GM23338 (cell line): Measurements from ENCODE around the gene TENM3. TPM values are rescaled to one million over a fixed set of nuclear protein-coding genes. Genes with fewer than 3 reads are reported as not detected.

Experiments
- ATAC-seq: fragments of 200-7000 bp; cut with Tn5 transposase; 3 replicates; pipeline ENCODE4 v1.9.1; 2020
- DNase-seq: peaks from one replicate; pipeline ENCODE4 v3.0.0-alpha.2; 2015; ENCODE audit warnings: low spot score
- H2AFZ ChIP-seq: fragments of 200-600 bp; sonication (generic); 2 replicates; pipeline ENCODE4 v1.8.0; 2016; ENCODE audit warnings: antibody characterized with exemption, mild to moderate bottlenecking, moderate library complexity
- H3F3A ChIP-seq: fragments of 200-600 bp; sonication (generic); replicated peaks from 2 replicates; pipeline ENCODE4 v1.8.0; 2017; ENCODE audit warnings: antibody characterized with exemption, mixed run types, low read depth
- H3K27ac ChIP-seq: fragments of 200-600 bp; sonication (generic); 2 replicates; pipeline ENCODE4 v1.6.1; 2016; ENCODE audit warnings: low read depth
- H3K27me3 ChIP-seq: fragments of 200-600 bp; sonication (generic); 2 replicates; pipeline ENCODE4 v1.8.0; 2016; ENCODE audit warnings: mild to moderate bottlenecking, mixed run types, moderate library complexity; ENCODE audit not compliant: insufficient read depth
- H3K36me3 ChIP-seq: fragments of 200-600 bp; sonication (generic); 2 replicates; pipeline ENCODE4 v1.8.0; 2016; ENCODE audit warnings: mild to moderate bottlenecking; ENCODE audit not compliant: insufficient read depth
- H3K4me1 ChIP-seq: fragments of 200-600 bp; sonication (generic); 2 replicates; pipeline ENCODE4 v1.8.0; 2016; ENCODE audit warnings: mild to moderate bottlenecking, moderate library complexity; ENCODE audit not compliant: insufficient read depth
- H3K4me2 ChIP-seq: fragments of 200-600 bp; sonication (generic); 2 replicates; pipeline ENCODE4 v1.7.1; 2017; ENCODE audit warnings: mixed run types
- H3K4me3 ChIP-seq: fragments of 200-600 bp; sonication (generic); 2 replicates; pipeline ENCODE4 v1.6.1; 2016; ENCODE audit warnings: mixed run types
- H3K79me2 ChIP-seq: fragments of 200-600 bp; sonication (generic); replicated peaks from 2 replicates; pipeline ENCODE4 v1.8.0; 2017; ENCODE audit warnings: mild to moderate bottlenecking; ENCODE audit not compliant: insufficient read depth
- H3K9me2 ChIP-seq: fragments of 200-600 bp; sonication (generic); 2 replicates; pipeline ENCODE4 v1.8.0; 2017; ENCODE audit not compliant: insufficient read depth
- H4K20me1 ChIP-seq: fragments of 200-600 bp; sonication (generic); replicated peaks from 2 replicates; pipeline ENCODE4 v1.8.0; 2017; ENCODE audit warnings: mild to moderate bottlenecking; ENCODE audit not compliant: insufficient read depth
- H3K27ac Mint-ChIP-seq: 2 replicates; pipeline ENCODE4 v1.8.0; 2020; ENCODE audit warnings: inconsistent platforms, mild to moderate bottlenecking, moderate library complexity, mixed read lengths
- H3K27me3 Mint-ChIP-seq: 3 replicates; pipeline ENCODE4 v1.8.0; 2022; ENCODE audit warnings: low read depth, mild to moderate bottlenecking, moderate library complexity, mixed read lengths, inconsistent platforms; ENCODE audit not compliant: insufficient read depth, poor library complexity
- H3K36me3 Mint-ChIP-seq: 3 replicates; pipeline ENCODE4 v1.8.0; 2021; ENCODE audit warnings: low read depth, mild to moderate bottlenecking, inconsistent platforms, moderate library complexity, mixed read lengths
- H3K4me1 Mint-ChIP-seq: 3 replicates; pipeline ENCODE4 v1.8.0; 2020; ENCODE audit warnings: mild to moderate bottlenecking, inconsistent platforms, mixed read lengths
- H3K4me3 Mint-ChIP-seq: 3 replicates; pipeline ENCODE4 v1.8.0; 2021; ENCODE audit warnings: moderate library complexity, mild to moderate bottlenecking, inconsistent platforms, mixed read lengths
- H3K9me3 Mint-ChIP-seq: 3 replicates; pipeline ENCODE4 v1.8.0; 2020; ENCODE audit warnings: moderate library complexity, mild to moderate bottlenecking, inconsistent platforms, mixed read lengths
- CTCF ChIP-seq, 2 experiments: fragments of 200-600 bp in 1 of 2; sonication (generic) in 1 of 2; conservative IDR thresholded peaks; 2 replicates each; pipeline versions ENCODE4 v1.5.1 to v1.6.1; 2016 to 2017; ENCODE audit warnings: antibody characterized with exemption in 2 of 2, low read depth in 2 of 2, mild to moderate bottlenecking in 2 of 2, moderate library complexity in 1 of 2
- EZH2 ChIP-seq: fragments of 200-600 bp; sonication (generic); IDR thresholded peaks from one replicate; pipeline ENCODE4 v1.8.0; 2017; ENCODE audit warnings: antibody characterized with exemption, mild to moderate bottlenecking, low read depth; ENCODE audit not compliant: unreplicated experiment
- EZH2phosphoT487 ChIP-seq: fragments of 200-600 bp; sonication (generic); IDR thresholded peaks from one replicate; pipeline ENCODE4 v1.8.1; 2018; ENCODE audit warnings: antibody characterized with exemption; ENCODE audit not compliant: unreplicated experiment
- NANOG ChIP-seq: IDR thresholded peaks from 2 replicates; pipeline ENCODE4 v1.6.1; 2016; ENCODE audit warnings: antibody characterized with exemption, borderline replicate concordance
- REST ChIP-seq: IDR thresholded peaks from one replicate; pipeline ENCODE4 v1.6.1; 2018; ENCODE audit warnings: antibody characterized with exemption; ENCODE audit not compliant: unreplicated experiment
- ZNF114 ChIP-seq: fragments of 250-450 bp; sonication (Bioruptor Pico); IDR thresholded peaks from 2 replicates; pipeline ENCODE4 v1.5.0; 2020; ENCODE audit warnings: mild to moderate bottlenecking, moderate library complexity
- ZNF331 ChIP-seq: fragments of 250-450 bp; sonication (Bioruptor Pico); IDR thresholded peaks from 2 replicates; pipeline ENCODE4 v1.5.0; 2020; ENCODE audit warnings: low read depth, mild to moderate bottlenecking, moderate library complexity
- ZNF462 ChIP-seq: fragments of 250-450 bp; sonication (Bioruptor Pico); IDR thresholded peaks from 2 replicates; pipeline ENCODE4 v1.5.0; 2020; ENCODE audit warnings: mild to moderate bottlenecking, moderate library complexity
- polyA plus RNA-seq: library from polyadenylated mRNA; unstranded; fragments of >200 nt; fragmentation: Nextera tagmentation; extraction: Ambion mirVana; gene quantifications from 2 replicates; pipeline ENCODE4 v1.2.1, GENCODE V29; 2016
- total RNA-seq: library from RNA; depleted of rRNA; stranded (reverse); fragments of >200 nt; shearing (Covaris generic); gene quantifications from 2 replicates; pipeline ENCODE4 v1.2.3, GENCODE V29; 2014

Gene TENM3
- total and polyA plus RNA-seq, 2 experiments from 2014 or later = 22.2 to 128 TPM

- peaks cover 2% of the 10 kb centered on the region for H3K27me3 Mint-ChIP-seq
- Histone ChIP-seq H3K27ac (no peak overlapping the region), H4K20me1 (no peaks in the 10 kb centered on the region), H3K79me2 (peaks cover 18% of the 10 kb centered on the region), H2AFZ (no peak overlapping the region), H3K4me2 (no peak overlapping the region), H3F3A (no peaks in the 10 kb centered on the region), H3K36me3 (no peaks in the 10 kb centered on the region), H3K9me2 (no peaks in the 10 kb centered on the region), H3K4me3 (no peak overlapping the region), H3K4me1 (peaks cover 9% of the 10 kb centered on the region), H3K27me3 (no peaks in the 10 kb centered on the region)
- H3K4me3 Mint-ChIP-seq = no peak overlapping the region
- no peak for ATAC-seq
- H3K4me1 Mint-ChIP-seq = peaks cover 28% of the 10 kb centered on the region
- H3K27ac Mint-ChIP-seq = no peak overlapping the region
- no peaks in the 10 kb centered on the region for H3K9me3 Mint-ChIP-seq
- H3K36me3 Mint-ChIP-seq = peaks cover 5% of the 10 kb centered on the region; the same call in 2 of the 3 replicates
- DNase-seq = no peak
- no peak for TF ChIP-seq ZNF114
- no peak for TF ChIP-seq ZNF331 (CRISPR knock-in tag)
- TF ChIP-seq EZH2phosphoT487 = no peak
Observed at GRCh38 chr4:182582245-182582644, 339.0 kb downstream of the TENM3 start.

GRCh38 chr4:182583703-182584415 is 340.7 kb downstream of the TENM3 start:
- Histone ChIP-seq H3K4me3 (no peak overlapping the region), H4K20me1 (no peaks in the 10 kb centered on the region), H3K9me2 (no peaks in the 10 kb centered on the region), H3F3A (no peaks in the 10 kb centered on the region), H2AFZ (no peak overlapping the region), H3K4me2 (no peak overlapping the region), H3K4me1 (peaks cover 7% of the 10 kb centered on the region; the same call in 1 of the 2 replicates), H3K27ac (no peak overlapping the region), H3K79me2 (peaks cover 15% of the 10 kb centered on the region; the same call in 1 of the 2 replicates), H3K27me3 (no peaks in the 10 kb centered on the region), H3K36me3 (peaks cover 2% of the 10 kb centered on the region; the same call in 1 of the 2 replicates)
- Mint-ChIP-seq H3K36me3 (peaks cover 13% of the 10 kb centered on the region; the same call in 2 of the 3 replicates), H3K9me3 (peaks cover 7% of the 10 kb centered on the region; the same call in 2 of the 3 replicates), H3K4me1 (peaks cover 26% of the 10 kb centered on the region), H3K27me3 (peaks cover 2% of the 10 kb centered on the region), H3K27ac (no peak overlapping the region), H3K4me3 (no peak overlapping the region)
- ATAC-seq (no peak), DNase-seq (no peak)
- TF ChIP-seq CTCF (conservative IDR thresholded peaks at IDR 0.05; ENCODE audit: low read depth in 2 of 2) = no peak
- no peak for TF ChIP-seq ZNF114
- TF ChIP-seq EZH2phosphoT487 = no peak
- TF ChIP-seq ZNF331 (CRISPR knock-in tag) = no peak
- no peak for TF ChIP-seq ZNF462
- no peak for TF ChIP-seq REST
- TF ChIP-seq EZH2 = no peak
- TF ChIP-seq NANOG = no peak
